Loucy (cell line): ENCODE results near the gene GNAI1.

Experiments
- EZH2phosphoT487 ChIP-seq: fragments of 200-600 bp; IDR thresholded peaks from 2 replicates; pipeline ENCODE4 v1.6.1; 2018; ENCODE audit warnings: antibody characterized with exemption, mild to moderate bottlenecking, moderate library complexity, borderline replicate concordance
- TF ChIP-seq, protein P1 (sequence below): fragments of 200-600 bp; sonication (generic); conservative IDR thresholded peaks from 2 replicates; pipeline ENCODE4 v1.5.1; 2014; ENCODE audit warnings: mild to moderate bottlenecking, antibody characterized with exemption, low read length

DNA sequence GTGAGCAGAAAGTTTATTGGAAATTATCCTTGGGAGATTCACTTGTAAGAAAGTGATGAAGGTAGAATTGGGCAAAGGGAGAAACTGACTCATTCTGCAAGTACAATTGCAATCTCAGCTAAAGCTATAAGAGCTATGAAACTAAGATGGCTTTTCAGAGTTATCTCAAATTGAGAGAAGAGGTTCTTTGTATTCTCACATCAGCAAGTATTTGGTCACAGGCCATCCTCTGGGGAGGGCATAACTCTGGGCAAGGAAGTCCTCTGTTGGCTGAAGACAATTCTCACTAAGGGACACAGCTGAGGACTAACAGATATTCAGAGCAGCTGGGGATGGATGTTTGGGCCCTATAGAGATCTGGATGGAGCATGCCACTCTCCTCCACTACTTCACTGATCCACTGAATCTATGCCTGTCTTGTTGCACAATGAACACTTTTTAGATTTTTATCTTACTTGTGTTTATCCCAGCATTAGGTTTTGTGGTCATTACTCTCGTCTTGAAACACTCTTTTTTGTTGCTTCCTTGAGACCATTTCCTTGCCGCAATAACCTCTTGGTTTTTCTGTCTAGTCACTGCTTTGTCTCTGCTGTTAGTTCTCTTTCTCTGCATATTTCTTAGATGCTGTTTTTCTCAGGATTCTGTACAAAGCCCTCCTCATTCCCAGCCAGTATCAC, 115.1 kb downstream of the GNAI1 start:
- TF ChIP-seq, protein P1, sequence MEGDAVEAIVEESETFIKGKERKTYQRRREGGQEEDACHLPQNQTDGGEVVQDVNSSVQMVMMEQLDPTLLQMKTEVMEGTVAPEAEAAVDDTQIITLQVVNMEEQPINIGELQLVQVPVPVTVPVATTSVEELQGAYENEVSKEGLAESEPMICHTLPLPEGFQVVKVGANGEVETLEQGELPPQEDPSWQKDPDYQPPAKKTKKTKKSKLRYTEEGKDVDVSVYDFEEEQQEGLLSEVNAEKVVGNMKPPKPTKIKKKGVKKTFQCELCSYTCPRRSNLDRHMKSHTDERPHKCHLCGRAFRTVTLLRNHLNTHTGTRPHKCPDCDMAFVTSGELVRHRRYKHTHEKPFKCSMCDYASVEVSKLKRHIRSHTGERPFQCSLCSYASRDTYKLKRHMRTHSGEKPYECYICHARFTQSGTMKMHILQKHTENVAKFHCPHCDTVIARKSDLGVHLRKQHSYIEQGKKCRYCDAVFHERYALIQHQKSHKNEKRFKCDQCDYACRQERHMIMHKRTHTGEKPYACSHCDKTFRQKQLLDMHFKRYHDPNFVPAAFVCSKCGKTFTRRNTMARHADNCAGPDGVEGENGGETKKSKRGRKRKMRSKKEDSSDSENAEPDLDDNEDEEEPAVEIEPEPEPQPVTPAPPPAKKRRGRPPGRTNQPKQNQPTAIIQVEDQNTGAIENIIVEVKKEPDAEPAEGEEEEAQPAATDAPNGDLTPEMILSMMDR, result no peak
- TF ChIP-seq EZH2phosphoT487, result no peak
